Raji (cell line): ENCODE data around the gene CFAP45.

Source experiments
- POLR2A ChIP-seq: IDR thresholded peaks from 2 replicates; pipeline ENCODE4 v1.6.1; 2011; ENCODE audit warnings: low read depth, low read length, control low read depth; ENCODE audit not compliant: insufficient read depth

CFAP45 gene

DNA sequence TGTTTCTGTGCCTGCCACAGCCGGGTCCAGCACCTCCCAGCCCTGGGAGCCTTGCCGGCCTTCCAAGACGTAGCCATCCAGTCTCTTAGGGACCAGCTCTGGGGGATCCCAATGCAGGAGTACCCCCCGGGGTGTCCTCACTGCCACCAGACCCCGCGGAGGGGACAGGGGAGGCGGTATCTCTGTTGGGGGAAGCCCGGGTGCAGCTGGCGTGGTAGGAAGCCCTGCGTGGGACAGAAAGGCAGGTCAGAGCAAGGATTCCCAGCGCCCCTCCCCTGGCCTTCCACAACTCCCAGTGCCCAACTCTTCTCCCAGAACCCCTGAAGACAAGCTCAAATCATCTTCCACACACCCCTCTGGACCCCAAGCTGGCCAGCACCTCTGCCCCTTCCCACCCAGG, 30.3 kb upstream of the CFAP45 start:
- no peak for TF ChIP-seq POLR2A

DNA sequence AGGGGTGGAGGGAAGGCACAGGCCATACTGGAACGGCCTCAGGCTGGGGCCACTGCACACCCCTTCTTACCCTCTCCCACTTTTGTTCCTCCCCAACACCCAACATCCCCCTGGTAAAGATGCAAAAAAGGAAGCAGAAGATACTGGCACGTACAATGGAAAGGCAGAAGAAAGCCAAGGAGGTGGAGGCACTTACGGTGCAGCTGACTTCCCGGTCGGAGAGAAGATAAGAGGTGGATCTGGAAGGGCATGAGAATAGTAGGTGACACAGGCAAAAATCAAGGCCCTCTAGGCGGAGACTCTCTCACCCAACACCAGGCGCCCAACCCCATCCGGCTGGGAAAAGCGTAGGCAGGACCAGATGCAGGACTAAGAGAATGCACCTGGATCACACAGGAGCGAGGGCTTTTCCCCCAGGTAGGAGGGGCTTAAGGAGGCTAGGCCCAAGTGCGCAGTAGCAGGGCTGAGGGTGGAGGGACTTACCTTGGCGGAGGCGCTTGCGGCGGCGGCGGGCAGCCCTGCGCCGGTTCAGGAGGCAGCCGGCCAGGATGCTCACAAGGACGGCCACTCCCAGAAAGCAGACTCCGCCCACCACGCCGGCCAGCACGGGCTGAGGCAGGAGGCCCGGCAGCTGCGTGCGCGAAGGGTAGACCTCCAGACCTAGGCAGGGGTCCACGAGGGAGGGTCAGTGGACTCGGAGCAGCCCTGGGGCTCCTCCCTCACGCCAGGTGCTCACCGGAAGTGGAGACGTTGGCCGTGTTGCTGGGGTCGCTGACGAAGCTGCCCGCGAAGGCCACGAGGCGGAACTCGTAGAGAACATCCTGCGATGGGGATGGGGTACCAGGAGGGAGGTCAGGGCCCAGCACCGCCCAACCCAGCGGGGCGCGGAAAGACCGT, 29.4 kb upstream of the CFAP45 start:
- no peak for TF ChIP-seq POLR2A

DNA sequence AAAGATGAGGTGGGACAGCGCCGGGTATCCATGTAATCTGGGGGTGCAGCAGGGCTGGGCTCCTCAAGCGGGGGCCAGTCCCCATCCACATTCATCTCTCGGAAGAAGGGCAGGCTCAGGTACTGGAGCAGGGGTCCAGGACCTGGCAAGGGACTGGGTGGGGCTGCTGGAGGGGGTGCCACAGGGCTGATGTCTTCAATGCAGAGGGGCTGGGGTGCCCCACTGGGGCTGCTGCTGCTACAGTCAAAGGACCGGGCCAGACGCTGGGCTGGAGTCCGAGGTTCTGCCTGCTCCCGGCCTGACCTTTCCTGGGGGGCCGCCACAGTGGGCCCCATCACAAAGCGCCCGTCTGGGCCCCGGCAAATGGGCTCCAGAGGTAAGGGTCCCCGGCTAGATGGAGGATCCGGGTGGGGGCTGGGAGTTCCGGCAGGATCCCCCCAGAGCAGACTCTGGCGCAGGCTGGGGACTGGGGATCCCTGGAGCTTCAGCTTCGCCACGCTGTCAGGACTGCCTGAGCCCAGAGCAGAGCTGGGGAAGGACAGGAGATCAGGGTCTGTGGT, 28.6 kb upstream of the CFAP45 start:
- no peak for TF ChIP-seq POLR2A

DNA sequence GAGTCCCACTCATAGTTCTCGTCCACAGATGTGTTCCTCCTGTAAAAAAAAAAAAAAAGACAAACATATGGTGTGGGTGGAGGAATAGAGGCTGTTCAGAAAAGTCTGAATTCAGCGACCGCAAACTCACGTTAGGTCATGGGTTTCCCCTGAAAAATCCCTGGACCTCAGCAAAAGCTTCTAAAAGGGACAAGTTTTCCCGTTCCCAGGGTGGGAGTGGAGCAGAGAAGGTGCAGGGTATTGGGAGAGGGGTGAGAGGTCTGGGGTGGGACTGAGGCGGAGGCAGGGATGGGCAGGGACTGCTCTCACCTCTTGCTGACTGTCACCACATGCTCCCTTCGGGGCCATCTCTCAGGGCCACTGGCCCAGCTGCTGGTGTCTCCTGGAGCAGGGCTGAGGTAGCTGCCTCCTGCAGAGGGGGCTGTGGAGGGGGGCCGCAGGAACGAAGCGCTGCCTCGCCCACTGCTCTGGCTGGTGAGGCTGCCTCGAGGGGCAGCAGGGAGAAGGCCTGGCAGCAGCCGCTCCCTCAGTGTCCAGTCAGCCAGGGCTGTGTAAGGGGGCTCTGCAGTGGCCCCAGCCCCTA, 28.0 kb upstream of the CFAP45 start:
- no peak for TF ChIP-seq POLR2A

DNA sequence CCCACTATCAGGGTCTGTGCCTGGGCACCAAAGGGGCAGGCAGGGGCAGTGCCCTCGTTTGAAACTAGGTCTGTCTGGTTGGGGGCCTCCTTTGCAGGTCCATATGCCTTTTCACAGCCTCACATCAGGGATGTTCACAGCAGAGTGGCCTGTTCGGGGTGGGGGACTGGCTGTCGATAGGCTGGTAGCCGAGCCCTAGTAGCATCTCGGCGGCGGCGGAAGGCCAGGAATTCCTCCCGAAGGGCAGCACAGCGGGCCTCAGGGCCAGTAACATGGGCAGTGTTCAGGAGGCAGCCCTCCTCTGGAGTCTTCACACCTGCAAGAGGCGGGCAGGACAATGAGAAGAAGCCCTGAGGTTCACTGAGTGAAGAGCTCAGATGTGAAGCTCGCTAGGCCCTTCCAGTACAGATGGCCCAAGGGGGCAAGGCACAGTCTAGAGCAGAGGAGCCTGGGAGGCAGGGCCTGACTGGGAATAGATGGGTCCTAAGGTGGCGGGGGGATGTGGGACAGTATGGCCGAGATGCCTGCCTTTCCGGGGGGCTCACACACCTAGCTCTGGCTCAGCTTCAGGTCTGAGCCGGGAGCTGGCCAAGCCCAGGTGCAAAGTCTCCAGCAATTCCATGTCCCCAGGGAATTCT, 27.4 kb upstream of the CFAP45 start:
- no peak for TF ChIP-seq POLR2A

DNA sequence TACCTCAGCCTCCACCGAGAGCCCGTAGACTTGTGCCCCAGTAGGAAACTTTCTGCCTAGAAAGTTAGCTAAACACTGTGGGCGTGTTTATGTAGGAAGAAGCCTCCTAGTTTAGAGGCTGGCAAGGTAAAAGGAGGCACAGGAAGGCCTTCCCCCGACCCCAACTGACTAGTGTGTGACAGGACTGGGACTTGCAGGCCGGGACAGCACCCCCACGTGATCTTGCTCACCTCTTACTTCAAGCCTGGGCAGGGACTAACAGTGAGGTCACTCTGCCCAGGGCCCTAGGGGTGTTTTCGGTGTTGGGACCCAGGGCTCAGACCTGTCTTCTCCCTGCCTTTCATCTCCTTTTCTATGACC, 25.7 kb upstream of the CFAP45 start:
- no peak for TF ChIP-seq POLR2A

DNA sequence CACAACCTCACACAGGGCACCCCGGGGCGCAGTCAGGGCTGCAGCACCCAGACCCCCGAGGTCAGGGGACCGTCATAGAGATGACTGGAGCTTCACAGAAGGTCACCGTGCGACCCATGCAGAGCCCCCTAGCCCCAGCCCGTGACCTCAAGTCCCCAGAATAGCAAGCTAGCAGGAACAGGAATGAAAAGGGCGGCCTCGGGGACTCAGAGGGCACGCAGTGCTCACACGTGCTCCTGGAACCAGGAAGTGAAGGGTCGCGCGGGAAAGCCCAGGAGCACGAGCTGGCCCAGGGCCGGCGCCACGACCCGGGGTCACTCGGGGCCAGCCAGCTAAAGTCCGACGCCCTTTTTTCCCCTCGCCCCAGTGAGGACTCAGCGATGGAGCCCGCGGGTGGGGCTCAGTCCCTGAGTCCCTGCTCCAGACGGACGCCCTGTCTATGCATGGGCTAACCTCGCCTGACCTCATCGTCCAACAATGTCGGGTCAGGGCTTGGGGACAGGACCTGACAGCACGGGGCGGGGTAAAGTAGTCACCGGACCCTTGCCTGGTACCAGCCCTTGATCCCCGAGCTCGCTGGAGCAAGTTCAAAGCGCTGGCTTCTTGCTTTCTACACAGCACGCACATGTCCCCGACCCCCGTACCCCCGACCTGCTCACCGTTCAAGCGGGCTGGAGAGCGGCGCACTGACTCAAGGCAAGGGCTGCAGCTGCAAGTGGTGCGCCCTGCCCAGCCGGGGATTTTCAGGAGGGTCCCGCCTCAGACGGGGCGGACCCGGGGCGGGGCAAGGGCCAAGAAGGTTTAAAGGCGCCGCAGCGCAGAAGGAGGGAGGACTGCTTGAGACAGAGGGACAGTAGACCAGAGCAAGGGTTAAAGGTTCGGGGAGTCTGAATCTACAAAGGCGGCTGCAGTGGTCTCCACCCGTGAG, 25.1 kb upstream of the CFAP45 start, which contains the start of gene TAGLN2:
Gene TAGLN2, minus strand, starts transcription at position 717 of the 928 bp plus-strand sequence. CDS start 4,998 bp downstream, outside the sequence.
- TF ChIP-seq POLR2A = peak; percentile 99

DNA sequence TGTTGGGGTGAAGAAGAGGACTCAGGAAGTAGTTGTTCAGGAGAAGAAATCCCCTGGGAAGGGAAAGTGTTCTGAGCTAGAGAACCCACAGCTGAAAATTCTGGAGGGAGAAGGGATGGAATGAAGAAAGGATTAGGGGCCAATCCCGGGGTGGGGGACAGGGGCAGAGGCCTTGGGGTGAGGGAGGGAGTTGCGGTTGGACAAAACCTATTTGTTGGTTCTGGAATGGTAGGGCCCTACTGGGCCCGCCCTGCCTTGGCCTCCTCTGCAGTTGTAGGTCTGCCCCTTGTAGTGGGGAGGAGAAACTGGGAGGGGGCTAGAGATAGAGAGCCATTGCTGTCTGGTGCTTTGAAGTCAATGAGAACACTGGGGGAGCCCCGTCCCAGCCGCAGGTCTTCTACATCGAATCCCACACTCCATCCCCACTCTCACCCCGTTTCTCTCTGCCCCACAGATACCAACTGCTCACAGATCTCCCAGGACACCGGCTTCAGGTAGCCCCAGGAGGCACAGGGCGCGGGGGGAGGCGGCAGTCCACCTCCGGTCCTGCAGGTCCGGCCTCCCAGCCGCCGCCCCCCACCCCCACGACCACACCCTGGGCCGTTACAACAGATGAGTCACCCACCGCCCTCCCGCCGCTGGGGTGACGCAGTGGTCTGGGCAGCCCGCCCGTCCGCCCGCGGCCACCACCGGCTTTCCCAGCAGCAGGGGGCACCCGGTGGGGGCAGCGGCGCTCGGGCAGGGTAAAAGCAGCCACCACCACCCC, 24.2 kb upstream of the CFAP45 start:
- no peak for TF ChIP-seq POLR2A

DNA sequence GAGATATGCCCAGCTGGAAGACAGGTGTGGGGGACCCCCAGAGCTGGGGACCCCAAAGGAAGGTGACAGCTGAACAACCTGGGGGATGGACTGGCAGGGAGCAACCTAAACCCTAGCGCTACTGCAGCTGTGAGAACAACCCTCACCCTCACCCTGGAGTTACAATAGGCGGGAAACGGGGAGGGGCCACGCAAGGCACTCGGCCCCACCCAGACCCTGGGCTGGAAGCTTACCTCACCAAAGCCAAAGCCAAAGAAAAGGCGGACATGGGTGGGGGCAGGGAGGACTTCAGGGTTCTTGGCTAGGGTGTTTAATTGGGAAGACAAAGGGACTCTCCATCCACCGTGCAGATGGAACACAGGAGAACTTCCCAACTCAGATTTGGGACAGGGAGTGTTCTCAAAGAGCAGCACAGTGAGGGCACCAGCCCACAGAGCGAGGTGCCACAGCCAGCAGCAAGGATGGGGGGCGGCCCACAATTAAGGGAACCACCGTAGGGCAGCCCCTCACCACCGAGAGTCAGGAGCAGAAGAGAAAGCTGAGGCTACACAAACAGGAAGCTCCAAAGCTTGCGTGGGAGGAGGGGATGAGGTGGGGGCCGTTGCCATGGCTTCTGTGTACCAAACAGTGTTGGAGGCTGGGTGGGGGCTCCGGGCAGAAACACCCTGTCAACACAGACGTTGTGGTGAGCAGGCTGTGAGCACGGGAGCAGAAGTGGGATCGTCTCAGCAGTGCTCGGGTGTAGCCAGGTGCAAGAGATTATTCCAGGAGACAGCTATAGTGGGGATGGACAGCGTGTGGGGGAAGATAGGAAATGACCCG, 23.4 kb upstream of the CFAP45 start:
- 0 out of 2 replicates have a peak, but pooled peaks have one; percentile 23 for TF ChIP-seq POLR2A

DNA sequence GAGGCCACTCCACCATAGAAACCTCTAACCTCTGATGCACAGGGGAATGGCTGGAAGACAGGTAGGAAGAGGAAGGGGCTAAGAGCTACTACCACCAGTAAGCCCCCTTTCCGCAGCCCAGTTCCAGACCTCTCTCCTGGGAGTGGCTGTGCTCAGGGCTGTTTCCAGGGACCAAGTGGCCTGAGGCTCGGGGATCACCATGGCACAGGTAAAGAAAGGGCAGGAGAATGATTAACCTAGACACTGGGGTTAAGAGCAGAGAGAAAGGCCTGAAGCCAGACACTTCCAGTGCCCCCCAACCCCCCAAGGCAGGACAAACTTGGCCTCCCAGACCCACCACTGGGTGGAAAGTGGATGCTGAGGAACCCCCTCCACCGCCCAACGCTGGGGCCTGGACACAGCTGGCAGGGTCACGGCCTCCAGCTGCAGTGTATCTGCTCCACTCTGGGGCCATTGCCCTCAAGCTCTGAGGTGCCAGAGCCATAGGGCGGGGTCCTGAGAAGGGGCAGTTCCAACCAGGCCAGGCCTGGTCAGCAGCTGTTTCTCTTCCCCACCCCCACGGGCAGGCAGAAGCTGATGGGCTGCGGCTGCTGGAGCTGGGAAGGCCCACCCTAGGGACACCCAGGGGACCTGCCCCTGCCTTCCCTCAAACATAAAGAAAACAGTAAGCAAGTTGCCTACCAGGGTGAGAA, 22.7 kb upstream of the CFAP45 start:
- TF ChIP-seq POLR2A = no peak

DNA sequence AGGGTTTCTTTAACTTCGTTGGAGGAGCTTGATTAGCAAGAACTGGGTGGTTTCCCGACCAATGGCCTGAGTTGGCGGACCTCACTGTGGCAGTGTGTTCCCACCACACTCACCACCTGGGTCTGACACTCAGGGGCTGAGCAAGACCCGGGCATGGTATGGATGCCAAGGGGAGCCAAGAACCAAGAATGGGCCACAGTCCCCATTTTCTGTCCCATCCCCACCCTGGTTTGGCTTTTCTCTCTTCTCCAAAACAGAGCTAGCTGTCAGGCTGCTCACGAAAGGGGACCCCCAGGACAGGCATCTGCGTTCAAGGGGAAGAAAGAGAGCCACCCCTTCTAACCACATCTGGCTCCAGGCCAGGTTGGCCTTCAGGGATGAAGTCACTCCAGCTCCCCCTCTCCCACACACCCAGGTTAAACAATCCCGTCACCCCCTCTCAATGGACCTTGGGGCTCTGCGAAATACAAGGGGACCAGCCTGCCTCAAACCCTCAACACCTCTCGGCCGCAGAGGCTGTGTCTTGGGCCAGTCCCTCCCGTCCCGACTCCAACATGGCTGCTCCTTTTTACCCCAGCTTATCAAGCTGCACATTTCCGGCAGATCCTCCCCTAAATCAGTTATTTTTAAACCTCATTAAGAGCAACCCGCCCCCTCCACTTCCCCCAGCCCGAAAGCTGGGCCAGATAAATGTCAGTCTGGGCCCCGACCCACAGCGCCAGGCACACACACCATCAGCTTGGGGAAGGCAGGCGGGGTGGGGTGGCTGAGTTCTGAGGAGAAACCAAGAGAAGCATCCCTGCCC, 21.9 kb upstream of the CFAP45 start:
- TF ChIP-seq POLR2A = no peak

DNA sequence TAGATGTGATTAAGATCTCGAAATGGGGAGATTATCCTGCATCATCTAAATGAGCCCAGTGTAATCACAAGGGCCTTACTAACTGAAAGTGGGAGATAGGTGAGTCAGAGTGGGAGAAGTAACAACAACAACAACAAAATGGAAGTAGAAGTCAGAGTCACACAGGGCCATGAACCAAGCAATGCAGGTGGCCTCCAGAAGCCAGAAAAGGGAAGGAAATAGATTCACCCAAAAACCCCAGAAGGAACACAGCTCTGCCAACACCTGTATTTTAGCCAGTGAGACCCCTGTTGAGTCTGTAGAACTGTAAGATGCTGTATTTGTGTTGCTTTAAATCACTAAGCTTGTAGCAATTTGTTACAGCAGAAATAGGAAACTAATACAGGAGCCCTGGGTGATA, 21.3 kb upstream of the CFAP45 start:
- TF ChIP-seq POLR2A = no peak

DNA sequence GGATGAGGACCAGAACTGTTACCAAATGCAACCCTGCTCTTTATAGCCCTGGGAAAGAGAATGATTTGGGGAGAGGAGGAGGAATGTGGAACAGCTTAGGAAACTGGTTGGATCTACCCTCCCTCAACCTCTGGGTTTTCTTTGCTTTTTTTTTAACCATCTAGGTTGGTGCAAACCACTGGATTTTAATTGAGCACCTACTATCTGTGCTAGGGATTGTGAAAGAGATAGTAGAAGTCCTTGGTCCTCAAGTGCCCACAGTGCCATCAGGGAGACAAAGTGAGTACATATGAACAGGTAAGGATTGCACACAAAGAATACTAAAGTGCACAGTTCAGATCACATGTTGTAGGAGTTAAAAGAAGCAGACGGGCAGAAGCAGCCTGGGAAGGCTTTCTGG, 20.7 kb upstream of the CFAP45 start:
- no peak for TF ChIP-seq POLR2A
